GM12891 (cell line): ENCODE measurements around the gene FBXL17.

ENCODE experiments used
- DNase-seq: peaks from one replicate; pipeline ENCODE4 v3.0.0; 2011; ENCODE audit warnings: low spot score; ENCODE audit not compliant: insufficient read length
- FAIRE-seq: peaks from 2 replicates; lab custom pipeline; 2011; peaks lifted over from hg19 to GRCh38; lab: Jason Lieb, UNC
- PAX5 ChIP-seq: IDR thresholded peaks from 2 replicates; pipeline ENCODE4 v1.6.1; 2011; ENCODE audit warnings: low read length, moderate library complexity, mild to moderate bottlenecking; ENCODE audit not compliant: insufficient read depth, severe bottlenecking
- POLR2A ChIP-seq: IDR thresholded peaks from 2 replicates; pipeline ENCODE4 v1.6.1; 2011; ENCODE audit warnings: low read depth, low read length, control low read depth
- POLR2AphosphoS5 ChIP-seq: IDR thresholded peaks from 2 replicates; pipeline ENCODE4 v1.6.1; 2011; ENCODE audit warnings: low read depth, low read length, control low read depth
- POU2F2 ChIP-seq: IDR thresholded peaks from 2 replicates; pipeline ENCODE4 v1.6.1; 2011; ENCODE audit warnings: low read depth, mild to moderate bottlenecking, control low read depth, low read length, moderate library complexity
- SPI1 ChIP-seq: IDR thresholded peaks from 2 replicates; pipeline ENCODE4 v1.6.1; 2011; ENCODE audit warnings: low read depth, low read length, control low read depth
- TAF1 ChIP-seq: IDR thresholded peaks from 2 replicates; pipeline ENCODE4 v1.6.1; 2011; ENCODE audit warnings: low read depth, low read length, control low read depth

Gene FBXL17

GRCh38 chr5:107858788-107859187 is 523.1 kb downstream of the FBXL17 start:
- TF ChIP-seq PAX5 (no peak), TAF1 (no peak), SPI1 (no peak), POLR2AphosphoS5 (no peak), POU2F2 (no peak), POLR2A (no peak)
- DNase-seq (no peak), FAIRE-seq (no peak)

GRCh38 chr5:107858324-107858723 is 523.6 kb downstream of the FBXL17 start:
- FAIRE-seq (no peak), DNase-seq (no peak)
- TF ChIP-seq PAX5 (no peak), SPI1 (no peak), POLR2AphosphoS5 (no peak), POLR2A (no peak), TAF1 (no peak), POU2F2 (no peak)

- DNase-seq: no peak
- TF ChIP-seq POLR2A (no peak), PAX5 (no peak), POU2F2 (no peak), TAF1 (no peak), POLR2AphosphoS5 (no peak), SPI1 (no peak)
- FAIRE-seq: no peak
Measured at GRCh38 chr5:107857785-107858184, 524.1 kb downstream of the FBXL17 start.

GRCh38 chr5:107855171-107855570 is 526.7 kb downstream of the FBXL17 start:
- FAIRE-seq (no peak), DNase-seq (no peak)
- TF ChIP-seq PAX5 (no peak), POLR2AphosphoS5 (no peak), POLR2A (no peak), SPI1 (no peak), TAF1 (no peak), POU2F2 (no peak)

- no peak for FAIRE-seq
- no peak for DNase-seq
- TF ChIP-seq SPI1 (no peak), POLR2AphosphoS5 (no peak), POU2F2 (no peak), PAX5 (no peak), POLR2A (no peak), TAF1 (no peak)
Measured at GRCh38 chr5:107853696-107854095, 528.2 kb downstream of the FBXL17 start.

- no peak for DNase-seq
- TF ChIP-seq POLR2A (no peak), SPI1 (no peak), TAF1 (no peak), PAX5 (no peak), POU2F2 (no peak), POLR2AphosphoS5 (no peak)
- FAIRE-seq: no peak
Measured at GRCh38 chr5:107853031-107853430, 528.9 kb downstream of the FBXL17 start.

GRCh38 chr5:107849118-107849517 is 532.8 kb downstream of the FBXL17 start:
- no peak for DNase-seq
- no peak for TF ChIP-seq POU2F2
- TF ChIP-seq PAX5: no peak
- TF ChIP-seq POLR2A: no peak
- TF ChIP-seq POLR2AphosphoS5: no peak
- no peak for TF ChIP-seq TAF1
- TF ChIP-seq SPI1: no peak
- FAIRE-seq: no peak

GRCh38 chr5:107840592-107840991 is 541.3 kb downstream of the FBXL17 start:
- no peak for TF ChIP-seq POLR2AphosphoS5
- TF ChIP-seq PAX5: no peak
- no peak for TF ChIP-seq TAF1
- no peak for TF ChIP-seq POU2F2
- no peak for TF ChIP-seq POLR2A
- no peak for TF ChIP-seq SPI1
- FAIRE-seq: no peak
- no peak for DNase-seq

- DNase-seq (no peak), FAIRE-seq (no peak)
- TF ChIP-seq POLR2AphosphoS5 (no peak), TAF1 (no peak), PAX5 (no peak), POLR2A (no peak), SPI1 (no peak), POU2F2 (no peak)
Measured at GRCh38 chr5:107840161-107840560, 541.7 kb downstream of the FBXL17 start.

- TF ChIP-seq TAF1 (no peak), SPI1 (no peak), POLR2AphosphoS5 (no peak), PAX5 (no peak), POLR2A (no peak), POU2F2 (no peak)
- DNase-seq: no peak
- no peak for FAIRE-seq
Measured at GRCh38 chr5:107835096-107835495, 546.8 kb downstream of the FBXL17 start.

- FAIRE-seq (no peak), DNase-seq (no peak)
- TF ChIP-seq TAF1: no peak
- TF ChIP-seq SPI1: no peak
- TF ChIP-seq PAX5: no peak
- TF ChIP-seq POLR2A: no peak
- TF ChIP-seq POLR2AphosphoS5: no peak
- no peak for TF ChIP-seq POU2F2
Measured at GRCh38 chr5:107832746-107833145, 549.2 kb downstream of the FBXL17 start.
